IMR-90 (cell line): ENCODE results near the gene SDK1.

ENCODE experiments used
- CHD1 ChIP-seq: IDR thresholded peaks from 2 replicates; pipeline ENCODE4 v1.6.1; 2012; ENCODE audit warnings: low read depth, low read length, improper control_type of control experiment
- CTCF ChIP-seq: conservative IDR thresholded peaks from 2 replicates; pipeline ENCODE4 v1.5.1; 2012; ENCODE audit warnings: mild to moderate bottlenecking, low read depth, low read length, improper control_type of control experiment
- ELK1 ChIP-seq: fragments of 150-350 bp; IDR thresholded peaks from 2 replicates; pipeline ENCODE4 v1.6.1; 2016; ENCODE audit warnings: low read depth, mild to moderate bottlenecking, low read length, moderate library complexity, borderline replicate concordance
- FOS ChIP-seq: fragments of 150-350 bp; IDR thresholded peaks from 2 replicates; pipeline ENCODE4 v1.6.1; 2016; ENCODE audit warnings: low read depth, low read length
- MAFK ChIP-seq: IDR thresholded peaks from 2 replicates; pipeline ENCODE4 v1.6.1; 2012; ENCODE audit warnings: low read depth, low read length, improper control_type of control experiment
- MAZ ChIP-seq: IDR thresholded peaks from 2 replicates; pipeline ENCODE4 v1.6.1; 2012; ENCODE audit warnings: low read depth, mild to moderate bottlenecking, low read length, improper control_type of control experiment, moderate library complexity, borderline replicate concordance
- MXI1 ChIP-seq: IDR thresholded peaks from 2 replicates; pipeline ENCODE4 v1.6.1; 2012; ENCODE audit warnings: low read depth, mild to moderate bottlenecking, low read length, moderate library complexity, borderline replicate concordance
- NFE2L2 ChIP-seq: fragments of 150-350 bp; IDR thresholded peaks from 2 replicates; pipeline ENCODE4 v1.6.1; 2016; ENCODE audit warnings: low read depth, mild to moderate bottlenecking, low read length
- POLR2A ChIP-seq: IDR thresholded peaks from 2 replicates; pipeline ENCODE4 v1.6.1; 2012; ENCODE audit warnings: mild to moderate bottlenecking, low read depth, low read length
- RAD21 ChIP-seq: IDR thresholded peaks from 2 replicates; pipeline ENCODE4 v1.6.1; 2012; ENCODE audit warnings: low read length, improper control_type of control experiment
- RCOR1 ChIP-seq: IDR thresholded peaks from 2 replicates; pipeline ENCODE4 v1.6.1; 2012; ENCODE audit warnings: mild to moderate bottlenecking, low read length, improper control_type of control experiment; ENCODE audit not compliant: insufficient replicate concordance
- RFX5 ChIP-seq: IDR thresholded peaks from 2 replicates; pipeline ENCODE4 v1.8.0; 2012; ENCODE audit warnings: low read depth, mild to moderate bottlenecking, low read length, moderate library complexity
- SMC3 ChIP-seq: fragments of 150-350 bp; IDR thresholded peaks from 2 replicates; pipeline ENCODE4 v1.6.1; 2016; ENCODE audit warnings: low read depth, mild to moderate bottlenecking, antibody characterized with exemption, low read length, moderate library complexity
- USF2 ChIP-seq: fragments of 150-350 bp; IDR thresholded peaks from 2 replicates; pipeline ENCODE4 v1.6.1; 2017; ENCODE audit warnings: mild to moderate bottlenecking, antibody characterized with exemption, low read length, low read depth

GRCh38 chr7:4202954-4203353 lies 901.9 kb downstream of the SDK1 start:
- TF ChIP-seq CTCF (no peak), POLR2A (no peak), RFX5 (no peak), SMC3 (no peak), MAFK (no peak), RCOR1 (no peak), ELK1 (no peak), USF2 (no peak), MXI1 (no peak), CHD1 (no peak), FOS (no peak), MAZ (no peak), RAD21 (no peak), NFE2L2 (no peak)
